ENCODE data around the gene RPS6KA1.

RPS6KA1 gene

GRCh38 chr1:26536521-26536920, 7.0 kb downstream of the RPS6KA1 start:
- H3K4me3 ChIP-seq (ENCODE audit: control insufficient read depth, low read depth, low read length), result no peak overlapping the region
- no peak for TF ChIP-seq CTCF (IDR thresholded peaks at IDR 0.05; ENCODE audit: control insufficient read depth, insufficient read depth, low read depth, low read length, missing control alignments)
- DNase-seq (ENCODE audit: low read depth), result no peak

GRCh38 chr1:26537951-26538352, 8.4 kb downstream of the RPS6KA1 start:
- peak; percentile 38 for TF ChIP-seq CTCF (IDR thresholded peaks at IDR 0.05; ENCODE audit: control insufficient read depth, insufficient read depth, low read depth, low read length, missing control alignments)
- H3K4me3 ChIP-seq (ENCODE audit: control insufficient read depth, low read depth, low read length), result no peak overlapping the region
- peak; percentile 2 for DNase-seq (ENCODE audit: low read depth)

GRCh38 chr1:26538480-26539412, 9.2 kb downstream of the RPS6KA1 start:
- H3K4me3 ChIP-seq (ENCODE audit: control insufficient read depth, low read depth, low read length), result no peak overlapping the region
- no peak for DNase-seq (ENCODE audit: low read depth)
- peak; percentile 60 for TF ChIP-seq CTCF (IDR thresholded peaks at IDR 0.05; ENCODE audit: control insufficient read depth, insufficient read depth, low read depth, low read length, missing control alignments)

GRCh38 chr1:26539722-26540121, 10.2 kb downstream of the RPS6KA1 start:
- DNase-seq (ENCODE audit: low read depth), result no peak

GRCh38 chr1:26540351-26540750, 10.8 kb downstream of the RPS6KA1 start:
- no peak for TF ChIP-seq CTCF (IDR thresholded peaks at IDR 0.05; ENCODE audit: control insufficient read depth, insufficient read depth, low read depth, low read length, missing control alignments)
- no peak for DNase-seq (ENCODE audit: low read depth)
- H3K4me3 ChIP-seq (ENCODE audit: control insufficient read depth, low read depth, low read length), result no peak overlapping the region

More at GRCh38 chr1:26539722-26540121, 10.2 kb downstream of the RPS6KA1 start:
- no peak for TF ChIP-seq CTCF (IDR thresholded peaks at IDR 0.05; ENCODE audit: control insufficient read depth, insufficient read depth, low read depth, low read length, missing control alignments)
- H3K4me3 ChIP-seq (ENCODE audit: control insufficient read depth, low read depth, low read length), result no peak overlapping the region

- no peak for DNase-seq (ENCODE audit: low read depth)
- no peak for TF ChIP-seq CTCF (IDR thresholded peaks at IDR 0.05; ENCODE audit: control insufficient read depth, insufficient read depth, low read depth, low read length, missing control alignments)
- H3K4me3 ChIP-seq (ENCODE audit: control insufficient read depth, low read depth, low read length), result no peak overlapping the region
These were observed 11.9 kb downstream of the RPS6KA1 start for GRCh38 chr1:26541431-26541815.

All from AG09309 (cell line).